EL (cell line): ENCODE results near the gene ARF6.
"Not testable (repeated sequence)": the region's sequence is repeated elsewhere in the genome, so short reads cannot be mapped to it uniquely, and the experiment has no call there.

ENCODE experiments used
- DNase-seq: peaks from one replicate; pipeline ENCODE4 v3.0.0-alpha.2; 2016

Gene ARF6

DNA sequence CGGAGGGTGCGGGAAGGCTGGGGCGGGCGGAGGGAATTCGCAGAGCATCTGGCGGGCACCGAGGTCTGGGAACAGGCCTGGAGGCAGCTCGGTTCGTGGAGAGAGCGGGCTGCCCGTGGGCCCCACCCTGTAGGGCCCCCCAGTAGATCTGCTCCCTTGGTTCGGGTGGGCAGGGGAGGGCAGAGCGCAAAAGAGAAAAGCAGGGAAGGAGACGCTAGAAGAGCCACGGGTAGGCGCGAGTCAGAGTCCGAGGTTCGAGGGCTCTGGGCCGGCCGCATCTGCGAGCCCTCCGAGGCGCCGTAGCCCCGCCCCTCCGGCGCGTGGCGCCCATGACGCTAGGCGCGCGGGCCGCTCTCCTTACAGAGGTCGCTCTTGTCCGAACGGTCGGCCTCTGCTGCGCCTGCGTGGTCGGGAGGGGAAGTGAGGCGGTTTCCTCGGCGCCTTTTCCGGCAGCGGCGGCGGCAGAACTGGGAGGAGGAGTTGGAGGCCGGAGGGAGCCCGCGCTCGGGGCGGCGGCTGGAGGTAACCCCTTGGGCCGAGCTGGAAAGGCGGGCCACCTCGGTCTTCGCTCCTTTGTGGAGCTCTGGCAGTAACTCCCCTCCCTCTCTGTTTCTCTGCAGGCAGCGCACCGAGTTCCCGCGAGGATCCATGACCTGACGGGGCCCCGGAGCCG is at the start of gene ARF6:
Gene ARF6 (plus strand): TSS at position 447 of the 673 bp plus-strand sequence. CDS start 655 bp downstream, outside the sequence.
- DNase-seq: peak; percentile 98

DNA sequence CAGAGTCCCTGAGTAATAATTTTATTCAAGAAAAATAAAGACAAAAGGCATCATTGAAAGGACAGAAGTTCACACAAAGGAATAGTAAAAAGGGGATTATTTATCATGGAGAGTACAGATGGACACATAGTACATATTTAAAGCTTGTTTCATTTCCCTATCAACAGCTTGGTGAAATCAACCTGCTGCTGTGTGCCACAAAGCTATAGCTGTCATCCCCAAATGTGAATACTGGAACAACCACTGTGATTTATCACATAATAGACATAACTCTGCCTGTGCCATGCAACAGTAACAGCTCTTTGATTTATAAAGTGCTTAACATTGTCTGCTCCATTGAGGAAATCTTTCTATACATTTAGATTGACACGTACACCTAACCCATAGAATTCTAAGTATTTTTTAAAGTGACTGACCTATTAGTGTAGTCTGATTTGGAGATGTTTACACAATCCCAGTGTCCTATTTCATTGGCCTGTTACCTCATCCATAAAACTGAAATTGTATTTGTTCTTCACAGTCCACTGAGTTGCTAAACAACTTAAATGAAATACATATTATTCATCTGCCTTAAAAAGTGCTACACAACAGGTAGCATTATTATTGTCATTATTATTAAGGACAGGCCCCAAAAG is 43.6 kb upstream of the ARF6 start:
- no peak for DNase-seq

DNA sequence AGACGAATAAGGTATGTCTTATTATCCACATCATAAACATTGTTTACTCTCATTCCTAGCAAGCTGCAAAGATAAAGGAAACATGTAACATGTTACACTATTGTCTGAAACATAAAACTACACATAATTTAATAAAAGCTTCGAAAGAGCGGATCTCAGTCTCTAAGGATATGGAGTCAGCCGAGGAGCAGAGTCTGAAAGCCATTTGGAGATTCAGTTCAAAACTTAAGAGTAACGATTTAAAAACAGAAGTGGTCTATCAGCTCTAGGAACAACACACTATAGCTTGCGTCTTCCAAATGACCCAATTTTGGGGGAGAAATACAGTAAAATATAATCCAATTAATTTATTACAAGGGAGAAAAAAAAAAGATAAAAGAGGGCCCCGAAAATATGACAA is 41.1 kb upstream of the ARF6 start:
- no peak for DNase-seq

DNA sequence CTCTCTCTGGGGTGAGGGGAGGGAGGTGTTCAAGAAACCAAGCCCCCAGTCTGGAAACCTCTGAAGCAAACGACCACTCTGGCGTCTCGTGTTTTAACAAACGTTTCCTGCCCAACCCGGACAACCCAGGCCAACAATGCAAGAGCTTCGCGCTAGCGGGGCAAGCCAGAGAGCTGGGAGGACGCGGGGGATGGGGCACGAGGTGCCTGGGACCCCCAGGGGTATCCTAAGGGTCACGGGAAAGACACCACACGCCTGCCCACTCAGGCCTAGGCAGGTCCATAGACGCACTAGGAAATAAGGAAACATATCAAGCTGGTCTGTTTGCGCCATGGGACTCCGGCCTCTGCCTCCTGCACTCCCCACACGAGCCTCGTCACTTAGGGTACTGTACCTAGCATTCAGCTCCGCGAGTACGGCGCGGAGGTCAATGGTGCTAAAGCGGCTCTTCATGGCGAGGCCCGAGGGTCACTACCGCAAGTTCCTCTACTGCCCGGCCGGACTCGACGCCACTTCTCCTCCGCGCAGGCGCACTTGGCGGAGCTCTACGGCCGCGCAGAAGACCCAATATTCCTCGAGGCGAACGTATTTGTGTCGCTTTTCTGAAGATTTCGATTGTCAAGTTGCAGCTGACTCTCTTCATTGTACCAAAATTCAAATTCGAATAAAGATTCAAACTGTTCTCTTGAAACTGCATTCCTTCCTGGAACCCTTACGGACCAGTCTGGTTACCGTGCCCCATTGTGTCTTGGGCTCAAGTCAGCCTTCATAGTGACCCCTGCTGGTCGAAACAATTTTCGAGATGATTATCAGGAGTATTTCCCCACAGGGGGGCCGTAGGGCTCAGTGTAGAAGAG is 40.4 kb upstream of the ARF6 start, which contains the start of gene NEMF:
Gene NEMF (minus strand): TSS at position 488 of the 857 bp plus-strand sequence. CDS start 35 bp downstream, at position 453.
- peak; percentile 89 for DNase-seq

DNA sequence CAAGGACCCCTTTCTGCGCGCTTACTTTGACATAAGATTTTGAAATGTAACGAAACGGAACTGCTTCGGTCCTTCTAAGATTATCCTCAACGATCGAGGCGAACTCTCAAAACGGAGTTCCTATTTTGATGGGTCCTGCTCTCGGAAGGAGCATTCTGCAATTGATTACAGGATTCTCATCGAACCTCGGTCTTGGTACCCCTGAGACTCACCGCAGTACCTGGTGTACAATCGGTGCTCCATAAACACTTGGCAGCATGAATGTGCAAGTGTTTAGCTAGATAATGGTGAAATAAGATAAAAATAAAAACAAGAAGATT is 39.8 kb upstream of the ARF6 start:
- no peak for DNase-seq

DNA sequence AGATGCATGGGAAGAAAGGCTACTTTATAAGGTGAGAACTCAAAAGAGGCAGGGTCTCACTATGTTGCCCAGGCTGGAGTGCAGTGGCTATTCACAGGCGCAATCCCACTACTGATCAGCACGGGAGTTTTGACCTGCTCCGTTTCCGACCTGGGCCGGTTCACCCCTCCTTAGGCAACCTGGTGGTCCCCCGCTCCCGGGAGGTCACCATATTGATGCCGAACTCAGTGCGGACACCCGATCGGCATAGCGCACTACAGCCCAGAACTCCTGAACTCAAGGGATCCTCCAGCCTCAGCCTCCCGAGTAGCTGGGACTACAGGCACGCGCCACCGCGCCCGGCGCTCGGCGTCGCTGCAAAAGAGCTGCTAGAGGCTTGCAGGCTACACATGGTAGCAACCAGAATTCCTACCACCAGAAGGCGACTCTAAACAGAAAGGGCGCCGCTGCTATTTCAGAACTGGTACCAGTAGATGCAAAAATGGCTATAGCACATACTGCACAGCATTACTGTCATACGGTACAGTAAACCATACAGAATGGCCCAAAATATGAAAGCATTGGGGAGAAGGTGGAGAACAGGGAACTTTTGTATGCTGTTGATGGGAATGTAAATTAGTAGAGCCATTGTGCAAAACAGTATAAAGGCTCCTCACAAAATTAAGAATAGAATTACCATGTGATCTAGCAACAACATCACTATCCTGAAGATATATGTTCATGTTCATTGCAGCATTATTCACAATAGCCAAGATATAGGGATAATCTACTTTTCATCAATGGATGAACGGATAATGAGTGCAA is 39.1 kb upstream of the ARF6 start:
- peak; percentile 79 for DNase-seq

DNA sequence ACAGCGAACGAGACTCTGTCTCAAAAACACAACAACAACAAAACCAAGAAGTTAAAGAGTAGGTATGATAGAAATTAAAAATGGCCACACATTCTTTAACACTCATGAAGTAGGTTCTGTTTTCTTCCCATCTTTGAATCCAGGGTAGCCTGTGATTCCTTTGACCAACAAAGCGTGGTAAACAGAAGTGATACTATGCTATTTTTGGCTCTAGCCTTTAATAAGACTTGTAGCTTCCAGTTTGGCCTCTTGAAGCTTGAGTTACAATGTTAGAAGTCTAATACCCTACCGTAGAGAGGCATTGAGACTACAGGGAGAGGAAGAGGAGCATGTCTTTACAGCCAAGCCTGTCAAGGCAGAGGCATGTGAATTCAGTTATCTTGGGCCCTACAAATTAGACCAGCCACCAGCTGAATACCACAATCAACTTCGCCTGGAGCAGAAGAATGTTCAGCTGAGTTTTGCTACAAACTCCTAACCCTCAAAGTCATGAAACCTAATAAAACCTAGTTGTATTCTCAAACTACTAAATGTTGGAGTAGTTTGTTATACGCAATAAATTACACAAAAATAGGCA is 35.4 kb upstream of the ARF6 start:
- peak; percentile 24 for DNase-seq

DNA sequence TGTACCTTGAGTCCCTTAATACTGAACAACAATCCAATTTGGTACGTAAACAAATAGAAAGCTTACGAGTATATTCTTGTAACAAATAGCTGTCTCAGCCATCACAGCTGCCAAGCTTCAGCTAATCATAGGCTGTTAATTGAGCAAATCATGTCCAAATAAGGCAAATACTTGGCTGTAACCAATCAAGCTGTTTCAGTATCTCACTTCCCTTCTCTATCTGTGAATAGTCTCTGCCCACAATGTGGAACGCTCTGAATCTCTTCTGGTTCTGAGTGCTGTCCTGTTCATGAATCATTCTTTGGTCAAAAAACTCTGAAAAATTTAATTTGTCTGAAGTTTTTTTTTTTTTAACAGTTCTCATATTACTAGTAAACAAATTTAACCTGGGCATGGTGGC is 34.5 kb upstream of the ARF6 start:
- DNase-seq: no peak

DNA sequence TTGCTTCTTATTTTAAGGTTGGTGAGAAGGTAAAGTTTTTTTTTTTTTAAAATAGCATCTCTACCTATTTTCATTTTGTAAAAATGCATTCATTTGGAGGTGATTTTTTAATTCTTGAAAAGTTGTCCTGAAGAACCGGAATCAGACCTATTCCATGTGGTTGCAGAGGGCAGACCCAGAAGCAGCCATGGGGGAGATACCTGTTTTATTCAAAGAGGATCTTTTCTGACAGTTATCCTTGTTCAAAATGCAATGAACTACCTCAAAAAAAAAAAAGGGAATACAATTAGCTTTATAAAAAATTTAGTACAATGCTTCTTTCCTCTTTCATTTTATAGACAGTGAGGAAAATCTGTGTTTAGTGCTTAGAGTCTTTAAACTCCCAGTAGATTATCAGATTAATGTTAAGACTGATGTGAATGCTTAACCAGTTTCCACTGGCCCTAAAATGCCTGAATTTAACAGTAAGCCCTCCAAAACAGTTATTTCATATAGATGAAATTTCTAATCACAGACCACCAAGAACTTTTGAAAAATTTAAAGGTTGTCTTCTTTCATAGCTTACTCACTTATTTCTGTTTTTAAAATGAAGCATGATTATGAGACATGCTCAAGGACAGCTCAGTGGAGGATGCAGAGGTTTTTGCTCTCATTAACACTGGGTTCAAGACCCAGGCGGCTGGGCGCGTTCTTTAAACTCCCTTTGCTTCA is 31.7 kb upstream of the ARF6 start:
- DNase-seq: no peak

DNA sequence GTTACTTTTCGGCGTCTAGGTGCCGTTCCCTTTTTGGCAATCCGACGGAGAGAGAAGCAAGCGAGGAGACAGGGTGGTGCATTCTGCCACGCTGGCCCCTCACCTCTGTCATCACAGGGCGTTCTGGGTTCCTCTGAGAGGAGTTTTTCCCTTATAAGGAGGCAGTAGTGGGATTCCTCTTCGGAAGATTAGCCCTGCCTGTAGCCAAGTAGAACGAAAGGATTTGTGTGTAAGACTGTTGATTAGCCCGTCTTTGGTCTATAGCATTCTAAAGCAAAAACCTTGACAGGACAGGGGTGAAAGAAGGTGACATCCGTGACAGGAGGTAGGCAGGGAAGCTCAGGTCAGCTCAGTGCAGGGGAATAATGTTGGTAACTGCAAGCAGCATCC is 31.2 kb upstream of the ARF6 start:
- DNase-seq: peak; percentile 88

DNA sequence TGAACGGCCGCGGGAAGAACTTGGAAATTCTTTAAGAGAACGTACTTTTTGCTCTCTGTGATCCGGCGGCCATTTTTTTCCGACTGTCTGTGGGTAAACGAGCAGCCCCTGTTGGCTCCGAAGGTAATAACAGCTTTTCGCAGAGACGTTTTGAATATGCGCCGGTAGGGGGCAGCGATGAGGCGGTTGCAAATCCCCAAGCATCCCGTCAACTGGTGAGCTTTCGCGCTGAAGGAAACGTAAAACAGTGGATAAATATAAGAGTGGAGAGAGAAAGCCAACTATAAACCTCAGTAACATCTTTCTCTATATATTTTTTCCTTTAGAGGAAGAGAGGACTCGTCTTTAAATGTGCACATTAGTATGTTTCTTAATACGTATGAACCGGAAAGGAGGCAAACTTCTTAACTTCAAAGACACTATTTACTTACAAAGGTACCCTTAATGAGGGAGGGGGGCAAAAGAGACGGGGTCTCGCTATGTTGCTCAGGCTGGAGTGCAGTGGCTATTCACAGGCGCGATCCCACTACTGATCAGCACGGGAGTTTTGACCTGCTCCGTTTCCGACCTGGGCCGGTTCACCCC is 30.7 kb upstream of the ARF6 start:
- peak; percentile 89 for DNase-seq

DNA sequence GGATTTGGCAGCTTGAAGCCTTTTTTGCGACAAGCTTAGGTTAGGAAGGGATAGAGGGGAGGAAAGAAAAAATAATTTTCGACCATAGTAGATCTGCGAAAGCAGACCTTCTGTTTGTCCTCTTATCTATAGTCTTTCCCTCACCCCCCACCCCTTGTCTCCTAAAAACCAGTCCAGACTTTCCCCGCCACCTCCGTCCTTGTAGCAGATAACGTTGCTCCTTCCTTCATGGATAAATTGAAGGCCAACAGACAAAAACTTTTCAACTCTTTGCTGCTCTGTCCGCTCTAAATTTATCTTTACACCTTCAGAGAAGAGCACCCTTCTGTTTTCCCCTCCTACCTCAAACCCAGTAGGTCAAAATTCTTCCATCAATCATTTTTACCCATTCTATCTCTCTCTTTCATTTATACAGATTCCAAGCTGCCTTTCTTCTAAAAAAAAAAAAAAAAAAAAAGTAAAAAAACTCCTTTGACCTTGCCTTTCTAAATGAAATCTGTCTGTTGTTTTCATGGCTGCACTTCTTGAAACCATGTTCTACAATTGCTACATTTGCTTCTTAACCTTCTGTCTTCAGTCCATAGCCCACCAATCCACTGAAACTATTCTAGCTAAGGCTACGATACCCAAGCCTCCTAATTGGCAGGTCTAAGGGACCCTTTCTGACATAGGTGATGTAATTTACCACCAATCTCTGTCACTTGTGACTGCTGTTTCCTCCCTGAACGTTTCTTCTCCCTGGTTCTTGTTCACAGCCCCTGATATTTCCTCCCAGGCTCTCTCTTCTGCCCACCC is 29.2 kb upstream of the ARF6 start:
- DNase-seq: no peak

DNA sequence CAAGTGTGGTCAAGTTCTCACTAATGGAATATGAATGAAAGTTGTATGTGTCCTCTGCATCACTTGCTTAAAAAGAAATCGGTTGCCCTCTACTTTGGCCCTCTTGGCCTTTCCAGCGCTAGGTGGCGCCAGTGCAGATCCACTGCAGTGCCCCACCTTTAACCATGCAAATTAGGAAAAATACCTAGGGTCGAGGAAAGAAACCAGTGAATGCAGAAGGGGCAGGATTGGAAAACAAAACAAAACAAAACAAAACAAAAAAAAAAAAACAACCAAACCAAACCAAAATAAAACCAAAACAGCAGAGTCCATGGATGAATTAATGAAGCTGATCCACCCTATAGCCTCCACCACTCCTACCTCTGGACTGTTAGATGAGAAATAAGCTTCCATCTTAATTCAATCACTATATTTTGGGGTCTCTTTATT is 27.4 kb upstream of the ARF6 start:
- DNase-seq: peak; percentile 68

DNA sequence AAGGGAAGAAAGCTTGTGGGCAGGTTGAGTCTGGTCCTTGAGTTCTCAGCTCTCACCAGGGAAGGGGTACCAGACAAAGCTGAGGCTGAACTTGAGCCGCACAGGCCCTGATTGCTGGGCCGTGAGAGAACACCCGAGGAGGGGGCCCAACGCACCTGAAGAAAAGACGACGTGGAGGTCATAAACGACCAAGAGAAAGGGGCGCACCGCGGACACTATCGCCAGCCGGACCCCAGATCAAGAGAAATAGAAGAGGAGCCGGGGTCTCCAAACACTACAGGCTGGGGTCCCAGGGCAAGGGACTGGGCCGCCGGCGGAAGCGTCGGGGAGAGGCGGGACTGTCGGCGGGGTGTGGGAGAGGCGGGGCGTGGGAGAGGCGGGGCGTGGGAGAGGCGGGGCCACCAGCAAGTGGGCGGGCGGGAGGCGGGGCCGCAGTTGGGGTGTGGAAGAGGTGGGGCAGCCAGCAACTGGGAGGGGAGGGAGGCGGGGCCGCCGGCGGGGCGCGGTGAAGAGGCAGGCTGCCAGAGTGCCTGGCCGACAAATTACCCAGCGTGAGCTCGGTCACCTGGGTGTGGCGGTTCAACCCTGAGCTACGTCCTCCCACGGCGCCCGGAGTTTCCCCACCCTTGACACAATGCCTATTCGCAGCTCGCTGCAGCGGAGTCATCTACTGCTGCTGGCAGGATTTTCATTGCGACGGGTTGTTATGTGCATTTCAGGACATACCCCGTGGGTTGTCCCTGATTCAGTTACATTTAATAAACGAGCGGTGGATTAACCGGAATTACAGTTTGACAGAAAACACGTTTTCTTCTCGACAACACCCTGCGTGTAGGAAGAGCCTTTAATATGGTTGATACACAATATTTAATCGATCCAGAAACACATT is 24.8 kb upstream of the ARF6 start:
- DNase-seq: peak; percentile 96

DNA sequence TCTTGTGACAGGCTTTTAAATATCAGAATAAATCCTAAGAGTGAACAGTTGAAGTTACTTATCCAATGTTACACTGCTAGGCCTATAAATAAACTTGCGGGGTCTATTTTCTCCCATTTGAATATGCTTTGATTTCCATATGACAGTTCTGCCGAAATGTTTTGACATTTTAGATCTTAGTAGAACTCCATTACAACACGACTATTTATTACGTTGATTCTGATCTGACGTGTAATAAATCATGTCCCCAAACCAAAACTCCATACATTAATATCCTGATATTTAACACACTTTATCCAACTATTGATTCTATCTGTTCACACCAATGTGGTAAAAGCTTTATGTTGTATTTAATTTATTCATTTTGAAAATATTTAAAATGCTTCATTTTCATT is 24.2 kb upstream of the ARF6 start:
- DNase-seq: no peak

DNA sequence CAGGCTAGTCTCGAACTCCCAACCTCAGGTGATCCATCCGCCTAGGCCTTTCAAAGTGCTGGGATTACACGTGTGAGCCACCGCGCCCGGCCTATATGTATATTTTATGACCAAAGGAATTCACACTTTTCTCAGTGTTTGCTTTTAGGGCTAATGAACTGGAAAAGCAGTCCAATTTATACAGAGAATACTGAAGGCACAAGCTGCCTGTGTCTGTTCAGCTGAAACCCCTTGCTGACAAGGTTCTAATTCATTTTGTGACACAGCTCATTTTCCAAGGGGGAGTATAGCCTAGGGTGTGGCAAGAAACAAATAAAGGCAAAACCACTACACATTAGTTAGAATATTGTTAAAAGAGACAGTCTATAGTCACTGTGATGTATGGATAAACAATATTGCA is 22.0 kb upstream of the ARF6 start:
- no peak for DNase-seq

DNA sequence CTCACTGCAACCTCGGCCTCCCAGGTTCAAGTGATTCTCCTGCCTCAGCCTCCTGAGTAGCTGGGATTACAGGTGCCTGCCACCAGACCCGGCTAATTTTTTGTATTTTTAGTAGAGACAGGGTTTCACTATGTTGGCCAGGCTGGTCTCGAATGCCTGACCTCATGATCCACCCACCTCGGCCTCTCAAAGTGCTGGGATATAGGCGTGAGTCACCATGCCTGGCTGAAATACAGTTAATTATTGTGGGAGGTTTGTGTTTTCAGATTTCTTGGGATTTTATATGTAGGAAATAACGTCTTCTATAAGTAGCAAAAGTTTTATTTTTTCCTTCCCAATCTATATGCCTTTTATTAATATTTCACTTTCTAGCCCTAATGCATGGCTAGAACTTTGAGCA is 19.3 kb upstream of the ARF6 start:
- DNase-seq: not testable (repeated sequence)

DNA sequence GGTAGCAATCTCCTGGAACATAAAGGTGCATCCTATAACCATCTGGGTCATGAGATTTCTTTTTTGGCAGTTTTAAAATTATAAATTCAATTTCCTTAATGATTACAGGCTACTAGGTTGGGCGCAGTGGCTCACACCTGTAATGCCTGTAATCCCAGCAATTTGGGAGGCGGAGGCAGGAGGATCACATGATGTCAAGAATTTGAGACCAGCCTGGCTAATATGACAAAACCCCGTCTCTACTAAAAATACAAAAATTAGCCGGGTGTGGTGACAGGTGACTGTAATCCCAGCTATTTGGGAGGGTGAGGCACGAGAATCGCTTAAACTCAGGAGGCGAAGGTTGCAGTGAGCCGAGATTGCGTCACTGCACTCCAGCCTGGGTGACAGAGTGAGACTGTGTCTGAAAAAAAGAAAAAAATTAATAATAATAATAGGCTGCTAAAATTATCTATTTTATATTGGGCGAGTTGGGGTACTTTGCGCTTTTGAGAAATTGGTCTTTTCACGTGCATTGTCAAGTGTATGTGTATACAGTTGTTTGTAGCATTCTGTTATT is 17.2 kb upstream of the ARF6 start:
- DNase-seq: no peak

DNA sequence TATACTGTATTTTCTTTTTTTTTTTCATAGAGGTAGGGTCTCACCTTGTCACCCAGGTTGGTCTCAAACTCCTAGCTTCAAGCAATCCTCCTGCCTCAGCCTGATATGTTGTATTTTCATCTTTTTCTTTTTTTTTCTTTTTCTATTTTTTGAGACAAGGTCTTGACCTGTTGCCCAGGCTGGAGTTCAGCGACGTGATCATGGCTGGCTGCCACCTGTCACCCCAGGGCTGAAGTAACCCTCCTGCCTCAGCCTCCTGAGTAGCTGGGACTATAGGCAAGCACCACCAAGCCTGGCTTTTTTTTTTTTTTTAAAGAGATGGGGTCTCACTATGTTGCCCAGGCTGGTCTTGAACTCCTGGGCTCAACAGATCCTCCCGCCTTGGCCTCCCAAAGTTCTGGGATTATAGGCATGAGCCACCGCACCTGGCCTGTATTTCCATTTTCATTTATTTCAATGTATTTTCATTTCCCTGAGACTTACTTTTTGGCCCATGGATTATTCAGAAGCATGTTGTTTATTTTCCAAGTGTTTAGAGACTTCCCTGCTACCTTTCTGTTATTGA is 16.2 kb upstream of the ARF6 start:
- DNase-seq: no peak
